ENCODE data around the gene TMEM87A. TPM values are rescaled to one million over a fixed set of nuclear protein-coding genes. Genes with fewer than 3 reads are reported as not detected.

Gene TMEM87A
- polyA plus RNA-seq, 1 experiment: 25.1 TPM

- no peaks in the 10 kb centered on the region; the same call in 1 of the 2 replicates for H3K36me3 ChIP-seq (ENCODE audit: control insufficient read depth, insufficient read depth, low read length)
- POLR2A ChIA-PET: no interaction called here
- no peak overlapping the region for H3K4me3 ChIP-seq (ENCODE audit: low read depth, low read length)
- no peak for DNase-seq (ENCODE audit: low read depth)
- CTCF ChIA-PET: no interaction called here
- no peaks in the 10 kb centered on the region for H3K27me3 ChIP-seq (ENCODE audit: control insufficient read depth, insufficient read depth, low read length)
- TF ChIP-seq CTCF (IDR thresholded peaks at IDR 0.05; ENCODE audit: insufficient read depth, low read depth, low read length): no peak
These were observed 11.8 kb upstream of the TMEM87A start for GRCh38 chr15:42285034-42285433.

GRCh38 chr15:42284551-42284950 lies 11.3 kb upstream of the TMEM87A start:
- peaks cover under 1% of the 10 kb centered on the region for H3K36me3 ChIP-seq (ENCODE audit: control insufficient read depth, insufficient read depth, low read length)
- no peak overlapping the region for H3K4me3 ChIP-seq (ENCODE audit: low read depth, low read length)
- no peaks in the 10 kb centered on the region for H3K27me3 ChIP-seq (ENCODE audit: control insufficient read depth, insufficient read depth, low read length)
- CTCF ChIA-PET: no interaction called here
- TF ChIP-seq CTCF (IDR thresholded peaks at IDR 0.05; ENCODE audit: insufficient read depth, low read depth, low read length): no peak
- POLR2A ChIA-PET: interaction anchor here (0.6 kb wide), 1 partner anchor 16 kb away, joined by 5 read pairs; no protein-coding TSS in a partner anchor
- DNase-seq (ENCODE audit: low read depth): no peak

GRCh38 chr15:42283671-42284070 lies 10.4 kb upstream of the TMEM87A start:
- H3K36me3 ChIP-seq (ENCODE audit: control insufficient read depth, insufficient read depth, low read length): peaks cover 2% of the 10 kb centered on the region
- TF ChIP-seq CTCF (IDR thresholded peaks at IDR 0.05; ENCODE audit: insufficient read depth, low read depth, low read length): no peak
- CTCF ChIA-PET: interaction anchor here (0.6 kb wide), 1 partner anchor 17 kb away, joined by 3 read pairs; no protein-coding TSS in a partner anchor
- POLR2A ChIA-PET: no interaction called here
- no peaks in the 10 kb centered on the region for H3K27me3 ChIP-seq (ENCODE audit: control insufficient read depth, insufficient read depth, low read length)
- H3K4me3 ChIP-seq (ENCODE audit: low read depth, low read length): no peak overlapping the region
- DNase-seq (ENCODE audit: low read depth): no peak

GRCh38 chr15:42282926-42283325 lies 9.7 kb upstream of the TMEM87A start:
- CTCF ChIA-PET: interaction anchor here (0.7 kb wide), 1 partner anchor 30 kb away, joined by 3 read pairs; no protein-coding TSS in a partner anchor
- Histone ChIP-seq H3K27me3 (ENCODE audit: control insufficient read depth, insufficient read depth, low read length) (no peaks in the 10 kb centered on the region), H3K4me3 (ENCODE audit: low read depth, low read length) (no peak overlapping the region), H3K36me3 (ENCODE audit: control insufficient read depth, insufficient read depth, low read length) (peaks cover 2% of the 10 kb centered on the region)
- TF ChIP-seq CTCF (IDR thresholded peaks at IDR 0.05; ENCODE audit: insufficient read depth, low read depth, low read length): no peak
- no peak for DNase-seq (ENCODE audit: low read depth)
- POLR2A ChIA-PET: no interaction called here

- H3K27me3 ChIP-seq (ENCODE audit: control insufficient read depth, insufficient read depth, low read length): no peaks in the 10 kb centered on the region
- TF ChIP-seq CTCF (IDR thresholded peaks at IDR 0.05; ENCODE audit: insufficient read depth, low read depth, low read length): no peak
- DNase-seq (ENCODE audit: low read depth): no peak
- CTCF ChIA-PET: interaction anchor here (0.7 kb wide), 1 partner anchor 29 kb away, joined by 3 read pairs; no protein-coding TSS in a partner anchor
- H3K4me3 ChIP-seq (ENCODE audit: low read depth, low read length): no peak overlapping the region
- H3K36me3 ChIP-seq (ENCODE audit: control insufficient read depth, insufficient read depth, low read length): peaks cover 2% of the 10 kb centered on the region
- POLR2A ChIA-PET: no interaction called here
These were observed 9.1 kb upstream of the TMEM87A start for GRCh38 chr15:42282344-42282743.

Data from BJ (cell line).